Liver (tissue), 9 donors: Measurements from ENCODE around the gene PAN3. TPM values are rescaled to one million over a fixed set of nuclear protein-coding genes. Genes with fewer than 3 reads are reported as not detected.

Source experiments
- DNase-seq: peaks from one replicate; pipeline ENCODE4 v3.0.0-alpha.2; 2017; ENCODE audit warnings: low spot score
- H3K27ac ChIP-seq, 2 donors: one replicate each; pipeline ENCODE4 v1.7.0; 2013; ENCODE audit warnings: inconsistent platforms in 2 of 2, low read length in 2 of 2, control low read depth in 1 of 2, low read depth in 1 of 2, mild to moderate bottlenecking in 1 of 2
- H3K27me3 ChIP-seq, 4 donors: one replicate each; pipeline versions ENCODE4 v1.6.1 to v1.7.0; 2013; ENCODE audit warnings: low read length in 3 of 4, inconsistent platforms in 1 of 4, mild to moderate bottlenecking in 1 of 4, moderate library complexity in 1 of 4; ENCODE audit not compliant: control insufficient read depth in 4 of 4, insufficient read depth in 4 of 4
- H3K36me3 ChIP-seq, 4 donors: one replicate each; pipeline versions ENCODE4 v1.6.1 to v1.7.0; 2013; ENCODE audit warnings: low read length in 3 of 4, mild to moderate bottlenecking in 3 of 4, low read depth in 1 of 4, moderate library complexity in 1 of 4; ENCODE audit not compliant: control insufficient read depth in 4 of 4, insufficient read depth in 3 of 4
- H3K4me1 ChIP-seq, 4 donors: one replicate each; pipeline versions ENCODE4 v1.6.1 to v1.7.0; 2013; ENCODE audit warnings: low read length in 3 of 4, mild to moderate bottlenecking in 3 of 4, moderate library complexity in 1 of 4; ENCODE audit not compliant: control insufficient read depth in 4 of 4, insufficient read depth in 4 of 4
- H3K4me3 ChIP-seq, 3 donors: one replicate each; pipeline versions ENCODE4 v1.6.1 to v1.7.0; 2013; ENCODE audit warnings: low read length in 3 of 3, control low read depth in 1 of 3, low read depth in 1 of 3, mild to moderate bottlenecking in 1 of 3
- H3K9ac ChIP-seq, 2 donors: one replicate each; pipeline ENCODE4 v1.7.0; 2013; ENCODE audit warnings: low read length in 2 of 2, mild to moderate bottlenecking in 2 of 2, moderate library complexity in 2 of 2, control low read depth in 1 of 2, low read depth in 1 of 2
- H3K9me3 ChIP-seq, 4 donors: one replicate each; pipeline versions ENCODE4 v1.6.1 to v1.7.0; 2013; ENCODE audit warnings: low read length in 3 of 4; ENCODE audit not compliant: control insufficient read depth in 4 of 4
- ATF3 ChIP-seq: IDR thresholded peaks from 2 replicates; pipeline ENCODE4 v1.6.1; 2016; ENCODE audit warnings: antibody characterized with exemption
- CTCF ChIP-seq: fragments of 150-350 bp; IDR thresholded peaks from 2 replicates; pipeline ENCODE4 v1.5.1; 2017; ENCODE audit warnings: improper control_type of control experiment, low read depth, low read length; ENCODE audit not compliant: missing input control
- EGR1 ChIP-seq, 2 donors: IDR thresholded peaks; 2 replicates each; pipeline ENCODE4 v1.6.1; 2016 to 2018; ENCODE audit warnings: antibody characterized with exemption in 2 of 2, low read depth in 2 of 2
- FOXA1 ChIP-seq: IDR thresholded peaks from 2 replicates; pipeline ENCODE4 v1.6.1; 2016; ENCODE audit warnings: antibody characterized with exemption
- GABPA ChIP-seq, 2 donors: IDR thresholded peaks in 1 of 2; conservative IDR thresholded peaks in 1 of 2; 2 replicates each; pipeline ENCODE4 v1.6.1; 2016; ENCODE audit warnings: antibody characterized with exemption in 2 of 2, mild to moderate bottlenecking in 1 of 2, moderate library complexity in 1 of 2
- HNF4A ChIP-seq, 2 donors: conservative IDR thresholded peaks; 2 replicates each; pipeline ENCODE4 v1.6.1; 2016; ENCODE audit warnings: antibody characterized with exemption in 2 of 2, mild to moderate bottlenecking in 2 of 2
- NR2F2 ChIP-seq: IDR thresholded peaks from 2 replicates; pipeline ENCODE4 v1.6.1; 2016; ENCODE audit warnings: antibody characterized with exemption
- RAD21 ChIP-seq, 2 donors: IDR thresholded peaks; 2 replicates each; pipeline ENCODE4 v1.6.1; 2016; ENCODE audit warnings: antibody characterized with exemption in 2 of 2, mild to moderate bottlenecking in 2 of 2
- REST ChIP-seq: IDR thresholded peaks from 2 replicates; pipeline ENCODE4 v1.6.1; 2016; ENCODE audit warnings: antibody characterized with exemption, mild to moderate bottlenecking
- RXRA ChIP-seq, 2 donors: IDR thresholded peaks; 2 replicates each; pipeline ENCODE4 v1.6.1; 2017 to 2018; ENCODE audit warnings: antibody characterized with exemption in 2 of 2, mild to moderate bottlenecking in 1 of 2
- SP1 ChIP-seq: IDR thresholded peaks from 2 replicates; pipeline ENCODE4 v1.6.1; 2018; ENCODE audit warnings: antibody characterized with exemption, mild to moderate bottlenecking
- TAF1 ChIP-seq: conservative IDR thresholded peaks from 2 replicates; pipeline ENCODE4 v1.6.1; 2016; ENCODE audit warnings: antibody characterized with exemption, mild to moderate bottlenecking
- YY1 ChIP-seq: IDR thresholded peaks from 2 replicates; pipeline ENCODE4 v1.6.1; 2016; ENCODE audit warnings: antibody characterized with exemption, mild to moderate bottlenecking
- WGBS: extraction: QIAGEN DNeasy Blood & Tissue Kit; methylation state at CpG from one replicate; pipeline ENCODE4 v1.1.7; 2013; 5-methylcytosine and 5-hydroxymethylcytosine counted together
- polyA plus RNA-seq, 2 donors: library from polyadenylated mRNA; stranded (reverse) in 1 of 2; unstranded in 1 of 2; fragments of 200-250 nt in 1 of 2; fragments of >200 nt in 1 of 2; fragmentation: Nextera tagmentation in 1 of 2; extraction: Ambion mirVana in 1 of 2; gene quantifications; one replicate each; pipeline versions ENCODE4 v1.2.1 to v1.2.3, GENCODE V29; 2013 to 2015
- total RNA-seq, 2 donors: library from RNA; depleted of rRNA; stranded (reverse); fragments of >200 nt; gene quantifications; one replicate each; pipeline ENCODE4 v1.2.3, GENCODE V29; 2014
- donor health status: healthy.
- donor health status: healthy.
- donor health status: healthy.
- donor health status: healthy.
- donor health status: healthy.

Gene PAN3
- total and polyA plus RNA-seq, 4 donors, result 2.9 to 22.8 (median 11.6) TPM

- no peak overlapping the region for H3K9ac ChIP-seq
- 69% methylated on average over 3 of the region's 3 CpGs for WGBS
- H3K27ac ChIP-seq, result no peak overlapping the region
- peaks cover 0 to 4% (median 0%) of the 10 kb centered on the region in 4 donors for H3K27me3 ChIP-seq
- H3K4me3 ChIP-seq, result no peak overlapping the region
- no peaks in the 10 kb centered on the region for H3K9me3 ChIP-seq
- peaks cover 0 to 2% (median 0%) of the 10 kb centered on the region in 4 donors for H3K36me3 ChIP-seq
- DNase-seq, result no peak
- TF ChIP-seq SP1 (no peak), NR2F2 (peak; percentile 58)
- peaks cover 0 to 8% (median 0%) of the 10 kb centered on the region in 4 donors for H3K4me1 ChIP-seq
These were observed 197.9 kb downstream of the PAN3 start for GRCh38 chr13:28336193-28336657.

GRCh38 chr13:28337166-28338005, 199.0 kb downstream of the PAN3 start:
- TF ChIP-seq TAF1, result no peak
- no peak for TF ChIP-seq RXRA (IDR thresholded peaks at IDR 0.05)
- no peak for TF ChIP-seq REST
- TF ChIP-seq HNF4A (conservative IDR thresholded peaks at IDR 0.05), result no peak
- TF ChIP-seq EGR1 (IDR thresholded peaks at IDR 0.05; ENCODE audit: low read depth in 2 of 2), result no peak
- TF ChIP-seq GABPA (IDR thresholded peaks at IDR 0.05 in 1 of 2, conservative IDR thresholded peaks at IDR 0.05 in 1 of 2), result no peak
- no peak for TF ChIP-seq SP1
- no peak overlapping the region for H3K27ac ChIP-seq
- 68% methylated on average over 4 of the region's 4 CpGs for WGBS

GRCh38 chr13:28338006-28338574, 199.7 kb downstream of the PAN3 start:
- Histone ChIP-seq H3K27ac (no peak overlapping the region), H3K36me3 (peaks cover 0 to 2% (median 0%) of the 10 kb centered on the region in 4 donors), H3K9ac (no peak overlapping the region), H3K4me3 (no peak overlapping the region), H3K9me3 (no peaks in the 10 kb centered on the region), H3K27me3 (peaks cover 0 to 4% (median 0%) of the 10 kb centered on the region in 4 donors), H3K4me1 (peaks cover 0 to 8% (median 0%) of the 10 kb centered on the region in 4 donors)
- no peak for DNase-seq
- WGBS, result 83% methylated on average over 4 of the region's 4 CpGs
- TF ChIP-seq TAF1 (no peak), FOXA1 (no peak), REST (no peak), RAD21 (IDR thresholded peaks at IDR 0.05) (no peak), EGR1 (IDR thresholded peaks at IDR 0.05; ENCODE audit: low read depth in 2 of 2) (no peak), NR2F2 (no peak), GABPA (IDR thresholded peaks at IDR 0.05 in 1 of 2, conservative IDR thresholded peaks at IDR 0.05 in 1 of 2) (no peak), YY1 (no peak), ATF3 (no peak), CTCF (no peak)

More at GRCh38 chr13:28337166-28338005, 199.0 kb downstream of the PAN3 start:
- H3K27me3 ChIP-seq, result peaks cover 0 to 4% (median 0%) of the 10 kb centered on the region in 4 donors
- no peaks in the 10 kb centered on the region for H3K9me3 ChIP-seq
- H3K9ac ChIP-seq, result no peak overlapping the region
- H3K36me3 ChIP-seq, result peaks cover 0 to 2% (median 0%) of the 10 kb centered on the region in 4 donors
- no peak overlapping the region for H3K4me3 ChIP-seq
- DNase-seq, result no peak
- H3K4me1 ChIP-seq, result peaks cover 0 to 8% (median 0%) of the 10 kb centered on the region in 4 donors
